ENCODE measurements around the gene TSFM. TPM values are rescaled to one million over a fixed set of nuclear protein-coding genes. Genes with fewer than 3 reads are reported as not detected.

TSFM gene
- total and polyA plus RNA-seq, 9 of the 15 experiments (the other 6 are each of a cell fraction or from before 2014, with no cell fraction given) = 44.6 to 198 (median 60.2) TPM

DNA sequence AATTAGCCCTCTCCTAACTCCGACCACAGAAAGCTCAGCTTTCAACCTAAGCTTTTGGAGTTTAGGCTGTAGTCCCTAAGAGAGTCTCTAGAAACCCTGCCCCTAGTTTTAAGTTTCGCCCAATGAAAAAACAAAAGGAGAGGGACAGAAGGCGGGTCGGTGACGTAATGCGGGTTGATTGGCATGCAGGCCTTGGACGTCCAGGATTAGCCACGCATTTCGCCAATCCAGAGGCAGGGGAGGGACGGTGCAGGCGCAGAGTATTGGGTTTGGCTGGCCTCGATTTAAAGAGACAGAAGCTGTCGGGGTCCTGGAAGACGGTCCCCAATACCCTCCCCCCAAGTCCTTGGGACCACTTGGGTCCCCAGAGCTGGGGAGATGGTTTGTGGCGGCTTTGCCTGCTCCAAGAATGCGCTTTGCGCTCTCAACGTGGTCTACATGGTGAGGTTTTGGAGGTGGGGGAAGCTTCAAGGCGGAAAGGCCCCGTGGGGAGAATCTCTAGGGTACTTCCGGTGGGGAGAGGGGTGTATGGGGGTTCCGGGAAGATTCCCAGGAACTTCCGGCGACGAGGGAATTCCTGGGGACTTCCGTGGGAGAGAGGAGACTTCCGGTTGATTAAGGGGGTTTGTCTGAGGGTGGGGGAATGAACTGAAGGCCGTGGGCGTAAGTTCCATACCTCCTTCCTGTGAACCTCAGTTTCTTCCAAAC lies 37.7 kb upstream of the TSFM start, which contains the start of gene TSPAN31 (continued):
- TF ChIP-seq CEBPZ (IDR thresholded peaks at IDR 0.05; ENCODE audit: borderline replicate concordance, low read depth, low read length) (peak; percentile 49; the same call in 1 of the 2 replicates), RBM17 (IDR thresholded peaks at IDR 0.05; ENCODE audit: borderline replicate concordance, low read depth, low read length) (no peak), IFI16 (CRISPR knock-in tag; IDR thresholded peaks at IDR 0.05) (no peak), DNMT1 (IDR thresholded peaks at IDR 0.05) (peak; percentile 93; the same call in 1 of the 2 replicates), ZNF444 (CRISPR knock-in tag; IDR thresholded peaks at IDR 0.05) (0 out of 2 replicates have a peak, but pooled peaks have one; percentile 5), SREBF1 (IDR thresholded peaks at IDR 0.05; ENCODE audit: borderline replicate concordance, low read depth, low read length) (no peak), CREM (IDR thresholded peaks at IDR 0.05; ENCODE audit: low read depth) (peak; percentile 92), THRAP3 (IDR thresholded peaks at IDR 0.05; ENCODE audit: borderline replicate concordance) (no peak), ZNF586 (CRISPR knock-in tag; conservative IDR thresholded peaks at IDR 0.05) (no peak), U2AF1 (optimal IDR thresholded peaks at IDR 0.05; ENCODE audit: low read depth, low read length) (no peak), MLLT1 (IDR thresholded peaks at IDR 0.05) (0 out of 4 replicates have a peak, but pooled peaks of 1 of the 2 experiments have one; percentile 24), MEF2D (tag; conservative IDR thresholded peaks at IDR 0.05; ENCODE audit: low read depth) (no peak), MCM5 (IDR thresholded peaks at IDR 0.05; ENCODE audit: low read depth) (no peak), KAT2B (IDR thresholded peaks at IDR 0.05; ENCODE audit: low read depth, low read length) (no peak), MLX (CRISPR knock-in tag; conservative IDR thresholded peaks at IDR 0.05) (peak in 1 of 2 experiments; percentile 20; a peak in 1 of 4 replicates), PHF8 (IDR thresholded peaks at IDR 0.05; ENCODE audit: borderline replicate concordance, low read length) (peak; percentile 65; the same call in 1 of the 2 replicates)
- TF ChIP-seq, protein P1, sequence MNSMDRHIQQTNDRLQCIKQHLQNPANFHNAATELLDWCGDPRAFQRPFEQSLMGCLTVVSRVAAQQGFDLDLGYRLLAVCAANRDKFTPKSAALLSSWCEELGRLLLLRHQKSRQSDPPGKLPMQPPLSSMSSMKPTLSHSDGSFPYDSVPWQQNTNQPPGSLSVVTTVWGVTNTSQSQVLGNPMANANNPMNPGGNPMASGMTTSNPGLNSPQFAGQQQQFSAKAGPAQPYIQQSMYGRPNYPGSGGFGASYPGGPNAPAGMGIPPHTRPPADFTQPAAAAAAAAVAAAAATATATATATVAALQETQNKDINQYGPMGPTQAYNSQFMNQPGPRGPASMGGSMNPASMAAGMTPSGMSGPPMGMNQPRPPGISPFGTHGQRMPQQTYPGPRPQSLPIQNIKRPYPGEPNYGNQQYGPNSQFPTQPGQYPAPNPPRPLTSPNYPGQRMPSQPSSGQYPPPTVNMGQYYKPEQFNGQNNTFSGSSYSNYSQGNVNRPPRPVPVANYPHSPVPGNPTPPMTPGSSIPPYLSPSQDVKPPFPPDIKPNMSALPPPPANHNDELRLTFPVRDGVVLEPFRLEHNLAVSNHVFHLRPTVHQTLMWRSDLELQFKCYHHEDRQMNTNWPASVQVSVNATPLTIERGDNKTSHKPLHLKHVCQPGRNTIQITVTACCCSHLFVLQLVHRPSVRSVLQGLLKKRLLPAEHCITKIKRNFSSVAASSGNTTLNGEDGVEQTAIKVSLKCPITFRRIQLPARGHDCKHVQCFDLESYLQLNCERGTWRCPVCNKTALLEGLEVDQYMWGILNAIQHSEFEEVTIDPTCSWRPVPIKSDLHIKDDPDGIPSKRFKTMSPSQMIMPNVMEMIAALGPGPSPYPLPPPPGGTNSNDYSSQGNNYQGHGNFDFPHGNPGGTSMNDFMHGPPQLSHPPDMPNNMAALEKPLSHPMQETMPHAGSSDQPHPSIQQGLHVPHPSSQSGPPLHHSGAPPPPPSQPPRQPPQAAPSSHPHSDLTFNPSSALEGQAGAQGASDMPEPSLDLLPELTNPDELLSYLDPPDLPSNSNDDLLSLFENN (IDR thresholded peaks at IDR 0.05; ENCODE audit: low read depth in 2 of 2, low read length in 2 of 2) = peak in 1 of 2 experiments; percentile 50; a peak in 1 of 4 replicates

Measured in K562 (cell line).